Smooth muscle cell (in vitro differentiated cells): ENCODE measurements around the gene GABRB2. TPM values are rescaled to one million over a fixed set of nuclear protein-coding genes. Genes with fewer than 3 reads are reported as not detected.

Source experiments
- DNase-seq: peaks from one replicate; lab custom pipeline; 2025; ENCODE audit not compliant: unreplicated experiment; lab: John Stamatoyannopoulos, UW
- H2AFZ ChIP-seq: fragments of 200-600 bp; sonication (generic); 2 replicates; pipeline ENCODE4 v1.6.0; 2016; ENCODE audit warnings: antibody characterized with exemption, low read depth, mild to moderate bottlenecking
- H3F3A ChIP-seq: fragments of 200-600 bp; sonication (generic); 2 replicates; pipeline ENCODE4 v1.6.0; 2017; ENCODE audit warnings: antibody characterized with exemption, low read depth
- H3K27ac ChIP-seq: fragments of 200-600 bp; sonication (generic); 2 replicates; pipeline ENCODE4 v1.5.1; 2016; ENCODE audit warnings: low read depth, mild to moderate bottlenecking
- H3K27me3 ChIP-seq: fragments of 200-600 bp; sonication (generic); 2 replicates; pipeline ENCODE4 v1.6.1; 2016; ENCODE audit warnings: low read depth, mild to moderate bottlenecking
- H3K36me3 ChIP-seq: fragments of 200-600 bp; sonication (generic); 2 replicates; pipeline ENCODE4 v1.5.1; 2016; ENCODE audit warnings: low read depth
- H3K4me1 ChIP-seq: fragments of 200-600 bp; sonication (generic); 2 replicates; pipeline ENCODE4 v1.5.1; 2016; ENCODE audit warnings: low read depth
- H3K4me2 ChIP-seq: fragments of 200-600 bp; sonication (generic); 2 replicates; pipeline ENCODE4 v1.6.0; 2016; ENCODE audit warnings: mild to moderate bottlenecking
- H3K4me3 ChIP-seq: fragments of 200-600 bp; sonication (generic); 2 replicates; pipeline ENCODE4 v1.5.1; 2016; ENCODE audit warnings: mild to moderate bottlenecking
- H3K79me2 ChIP-seq: fragments of 200-600 bp; sonication (generic); 2 replicates; pipeline ENCODE4 v1.6.0; 2016; ENCODE audit warnings: low read depth, mild to moderate bottlenecking
- H3K9ac ChIP-seq: fragments of 200-600 bp; sonication (generic); 2 replicates; pipeline ENCODE4 v1.6.0; 2016; ENCODE audit warnings: low read depth
- H3K9me3 ChIP-seq: fragments of 200-600 bp; sonication (generic); replicated peaks from 2 replicates; pipeline ENCODE4 v1.5.1; 2016; ENCODE audit warnings: low read depth
- H4K20me1 ChIP-seq: fragments of 200-600 bp; sonication (generic); 2 replicates; pipeline ENCODE4 v1.6.0; 2016; ENCODE audit warnings: low read depth
- CTCF ChIP-seq: fragments of 200-600 bp; sonication (generic); IDR thresholded peaks from 2 replicates; pipeline ENCODE4 v1.5.1; 2017; ENCODE audit warnings: borderline replicate concordance, mild to moderate bottlenecking, antibody characterized with exemption; ENCODE audit not compliant: insufficient read depth, poor library complexity, severe bottlenecking
- WGBS: methylation state at CpG from one replicate; pipeline ENCODE4 v1.1.7; 2016; ENCODE audit warnings: low lambda C conversion rate; 5-methylcytosine and 5-hydroxymethylcytosine counted together
- polyA plus RNA-seq: library from polyadenylated mRNA; unstranded; fragments of >200 nt; fragmentation: Nextera tagmentation; extraction: Ambion mirVana; gene quantifications from 2 replicates; pipeline ENCODE4 v1.2.1, GENCODE V29; 2016
- total RNA-seq: library from RNA; depleted of rRNA; stranded (reverse); fragments of >200 nt; gene quantifications from 2 replicates; pipeline ENCODE4 v1.2.3, GENCODE V29; 2014

The GABRB2 gene
- total and polyA plus RNA-seq, 2 experiments from 2014 or later: 1.2 to 3.5 TPM

GRCh38 chr5:161403121-161403520, 143.4 kb downstream of the GABRB2 start:
- TF ChIP-seq CTCF: no peak
- Histone ChIP-seq H3K79me2 (no peaks in the 10 kb centered on the region), H3K9ac (no peak overlapping the region), H3K4me3 (no peak overlapping the region), H3K9me3 (no peaks in the 10 kb centered on the region), H3K27ac (peak overlapping the region; percentile 17), H3K4me2 (peak overlapping the region; percentile 69), H3K4me1 (no peaks in the 10 kb centered on the region), H3F3A (peaks cover 7% of the 10 kb centered on the region), H3K36me3 (no peaks in the 10 kb centered on the region), H2AFZ (peak overlapping the region; percentile 40), H4K20me1 (no peaks in the 10 kb centered on the region), H3K27me3 (no peaks in the 10 kb centered on the region)
- 31% methylated on average over 2 of the region's 2 CpGs for WGBS
- no peak for DNase-seq

- Histone ChIP-seq H3K9ac (no peak overlapping the region), H2AFZ (no peak overlapping the region), H4K20me1 (no peaks in the 10 kb centered on the region), H3K36me3 (no peaks in the 10 kb centered on the region), H3K4me3 (no peak overlapping the region), H3K4me2 (no peak overlapping the region), H3K79me2 (no peaks in the 10 kb centered on the region), H3K4me1 (peaks cover 7% of the 10 kb centered on the region), H3F3A (peaks cover under 1% of the 10 kb centered on the region), H3K27ac (no peak overlapping the region), H3K9me3 (no peaks in the 10 kb centered on the region), H3K27me3 (no peaks in the 10 kb centered on the region)
- TF ChIP-seq CTCF: no peak
- 95% methylated on average over 4 of the region's 4 CpGs for WGBS
- DNase-seq: no peak
Measured at GRCh38 chr5:161400583-161400982, 145.9 kb downstream of the GABRB2 start.

GRCh38 chr5:161399996-161400562, 146.4 kb downstream of the GABRB2 start:
- Histone ChIP-seq H3K79me2 (no peaks in the 10 kb centered on the region), H3K9me3 (no peaks in the 10 kb centered on the region), H3K27ac (no peak overlapping the region), H3K4me3 (no peak overlapping the region), H3K4me2 (no peak overlapping the region), H4K20me1 (no peaks in the 10 kb centered on the region), H3K9ac (no peak overlapping the region), H3K4me1 (peaks cover 7% of the 10 kb centered on the region), H3F3A (no peaks in the 10 kb centered on the region), H3K27me3 (no peaks in the 10 kb centered on the region), H2AFZ (no peak overlapping the region), H3K36me3 (no peaks in the 10 kb centered on the region)
- no peak for TF ChIP-seq CTCF
- WGBS: 84% methylated on average over 6 of the region's 6 CpGs
- DNase-seq: no peak

GRCh38 chr5:161397448-161397847, 149.1 kb downstream of the GABRB2 start:
- Histone ChIP-seq H3K4me1 (peaks cover 14% of the 10 kb centered on the region), H3K79me2 (no peaks in the 10 kb centered on the region), H3K4me3 (no peak overlapping the region), H3K9me3 (no peaks in the 10 kb centered on the region), H2AFZ (no peak overlapping the region), H3F3A (no peaks in the 10 kb centered on the region), H3K4me2 (no peak overlapping the region), H4K20me1 (no peaks in the 10 kb centered on the region), H3K27me3 (no peaks in the 10 kb centered on the region), H3K36me3 (no peaks in the 10 kb centered on the region), H3K9ac (no peak overlapping the region), H3K27ac (no peak overlapping the region)
- no peak for DNase-seq
- 90% methylated on average over 4 of the region's 4 CpGs for WGBS
- no peak for TF ChIP-seq CTCF
